Measurements from ENCODE around the gene CYBA.

DNA sequence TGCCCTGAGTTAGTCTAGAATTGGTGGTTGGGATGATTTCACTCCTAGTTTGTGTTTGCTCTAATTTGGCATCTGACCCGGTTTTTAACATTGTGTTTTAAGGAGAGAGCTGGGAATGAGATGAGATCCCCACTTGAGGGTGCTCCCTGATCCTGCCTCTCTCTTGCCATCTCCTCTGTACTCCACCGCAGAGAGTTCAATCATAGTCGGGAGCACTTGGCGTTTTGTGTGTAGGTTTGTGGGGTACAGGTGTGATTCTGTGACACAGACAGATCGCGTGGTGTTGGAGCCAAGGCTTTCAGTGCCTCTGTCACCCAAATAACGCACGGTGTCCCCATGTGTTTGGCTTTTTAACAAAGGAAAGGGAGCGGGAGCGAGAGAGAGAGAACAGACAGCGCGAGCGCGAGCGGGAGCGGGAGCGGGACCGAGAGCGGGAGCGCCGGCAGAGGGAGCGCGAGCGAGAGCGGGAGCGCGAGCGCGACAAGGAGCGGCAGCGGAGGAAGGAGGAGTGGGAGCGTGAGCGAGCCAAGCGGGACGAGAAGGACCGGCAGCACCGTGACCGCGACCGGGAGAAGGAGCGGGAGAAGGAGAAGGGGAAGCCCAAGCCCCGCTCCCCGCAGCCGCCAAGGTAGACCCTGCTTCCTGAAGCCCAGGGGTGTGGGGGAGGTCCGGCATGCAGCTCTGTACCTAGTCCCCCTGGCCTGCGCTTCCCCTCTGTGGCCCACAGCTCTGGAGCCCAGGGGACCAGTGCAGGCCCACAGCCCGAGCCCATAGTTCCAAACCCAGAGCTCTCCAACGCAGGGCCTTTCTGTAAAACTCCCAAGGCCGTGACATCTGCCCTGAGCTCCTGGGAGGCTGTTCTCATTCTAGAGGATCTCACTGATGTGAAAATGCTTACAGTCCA is 39.7 kb downstream of the CYBA start:
- TF ChIP-seq, protein P1, sequence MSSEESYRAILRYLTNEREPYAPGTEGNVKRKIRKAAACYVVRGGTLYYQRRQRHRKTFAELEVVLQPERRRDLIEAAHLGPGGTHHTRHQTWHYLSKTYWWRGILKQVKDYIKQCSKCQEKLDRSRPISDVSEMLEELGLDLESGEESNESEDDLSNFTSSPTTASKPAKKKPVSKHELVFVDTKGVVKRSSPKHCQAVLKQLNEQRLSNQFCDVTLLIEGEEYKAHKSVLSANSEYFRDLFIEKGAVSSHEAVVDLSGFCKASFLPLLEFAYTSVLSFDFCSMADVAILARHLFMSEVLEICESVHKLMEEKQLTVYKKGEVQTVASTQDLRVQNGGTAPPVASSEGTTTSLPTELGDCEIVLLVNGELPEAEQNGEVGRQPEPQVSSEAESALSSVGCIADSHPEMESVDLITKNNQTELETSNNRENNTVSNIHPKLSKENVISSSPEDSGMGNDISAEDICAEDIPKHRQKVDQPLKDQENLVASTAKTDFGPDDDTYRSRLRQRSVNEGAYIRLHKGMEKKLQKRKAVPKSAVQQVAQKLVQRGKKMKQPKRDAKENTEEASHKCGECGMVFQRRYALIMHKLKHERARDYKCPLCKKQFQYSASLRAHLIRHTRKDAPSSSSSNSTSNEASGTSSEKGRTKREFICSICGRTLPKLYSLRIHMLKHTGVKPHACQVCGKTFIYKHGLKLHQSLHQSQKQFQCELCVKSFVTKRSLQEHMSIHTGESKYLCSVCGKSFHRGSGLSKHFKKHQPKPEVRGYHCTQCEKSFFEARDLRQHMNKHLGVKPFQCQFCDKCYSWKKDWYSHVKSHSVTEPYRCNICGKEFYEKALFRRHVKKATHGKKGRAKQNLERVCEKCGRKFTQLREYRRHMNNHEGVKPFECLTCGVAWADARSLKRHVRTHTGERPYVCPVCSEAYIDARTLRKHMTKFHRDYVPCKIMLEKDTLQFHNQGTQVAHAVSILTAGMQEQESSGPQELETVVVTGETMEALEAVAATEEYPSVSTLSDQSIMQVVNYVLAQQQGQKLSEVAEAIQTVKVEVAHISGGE (CRISPR knock-in tag; IDR thresholded peaks at IDR 0.05), result no peak
- TF ChIP-seq POLR2A (IDR thresholded peaks at IDR 0.05; ENCODE audit: low read depth, low read length), result no peak
- no peak for TF ChIP-seq CREB1 (IDR thresholded peaks at IDR 0.05; ENCODE audit: low read depth)
- TF ChIP-seq, protein P2, sequence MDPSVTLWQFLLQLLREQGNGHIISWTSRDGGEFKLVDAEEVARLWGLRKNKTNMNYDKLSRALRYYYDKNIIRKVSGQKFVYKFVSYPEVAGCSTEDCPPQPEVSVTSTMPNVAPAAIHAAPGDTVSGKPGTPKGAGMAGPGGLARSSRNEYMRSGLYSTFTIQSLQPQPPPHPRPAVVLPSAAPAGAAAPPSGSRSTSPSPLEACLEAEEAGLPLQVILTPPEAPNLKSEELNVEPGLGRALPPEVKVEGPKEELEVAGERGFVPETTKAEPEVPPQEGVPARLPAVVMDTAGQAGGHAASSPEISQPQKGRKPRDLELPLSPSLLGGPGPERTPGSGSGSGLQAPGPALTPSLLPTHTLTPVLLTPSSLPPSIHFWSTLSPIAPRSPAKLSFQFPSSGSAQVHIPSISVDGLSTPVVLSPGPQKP (IDR thresholded peaks at IDR 0.05; ENCODE audit: low read depth, low read length), result no peak
- TF ChIP-seq CBX5 (IDR thresholded peaks at IDR 0.05; ENCODE audit: low read depth), result no peak
- no peak for TF ChIP-seq TCF12 (IDR thresholded peaks at IDR 0.05; ENCODE audit: low read depth, low read length)
- TF ChIP-seq RAD21 (IDR thresholded peaks at IDR 0.05; ENCODE audit: insufficient read depth, low read depth, low read length), result no peak
- TF ChIP-seq EZH2 (IDR thresholded peaks at IDR 0.05; ENCODE audit: borderline replicate concordance, control insufficient read depth, low read depth, low read length), result no peak

Data from GM12878 (cell line).